Prostate gland (tissue), 2 donors: ENCODE results near the gene EHBP1. TPM values are rescaled to one million over a fixed set of nuclear protein-coding genes. Genes with fewer than 3 reads are reported as not detected.

Experiments
- DNase-seq: peaks from one replicate; pipeline ENCODE4 v3.0.0-alpha.2; 2019; ENCODE audit warnings: low spot score
- H3K27ac ChIP-seq, 2 donors: fragments of 200-600 bp; sonication (generic); 2 replicates each; pipeline ENCODE4 v1.5.1; 2017 to 2019
- H3K27me3 ChIP-seq: fragments of 200-600 bp; sonication (generic); replicated peaks from 2 replicates; pipeline ENCODE4 v1.5.1; 2019; ENCODE audit not compliant: insufficient read depth
- H3K36me3 ChIP-seq, 2 donors: fragments of 200-600 bp; sonication (generic); 1 replicate in 1 of 2; 2 replicates in 1 of 2; pipeline versions ENCODE4 v1.5.1 to v1.8.1; 2017 to 2019
- H3K4me1 ChIP-seq: fragments of 200-600 bp; sonication (generic); replicated peaks from 2 replicates; pipeline ENCODE4 v1.5.1; 2019
- H3K4me3 ChIP-seq, 2 donors: fragments of 200-600 bp; sonication (generic); 2 replicates each; pipeline ENCODE4 v1.5.1; 2017 to 2019
- H3K9me3 ChIP-seq: fragments of 200-600 bp; sonication (generic); 2 replicates; pipeline ENCODE4 v1.5.1; 2017
- POLR2A ChIP-seq: fragments of 450-650 bp; IDR thresholded peaks from one replicate; pipeline ENCODE4 v1.6.1; 2016; ENCODE audit warnings: antibody characterized with exemption, mild to moderate bottlenecking
- POLR2AphosphoS5 ChIP-seq: sonication (generic); formaldehyde crosslinking; IDR thresholded peaks from one replicate; pipeline ENCODE4 v1.6.1; 2017; ENCODE audit warnings: antibody characterized with exemption
- WGBS: methylation state at CpG from one replicate; pipeline ENCODE4 v1.1.5; 2018; 5-methylcytosine and 5-hydroxymethylcytosine counted together
- intact Hi-C: fragments of 100-400 bp; cut with DNase I; formaldehyde crosslinking; loops from one replicate; pipeline ENCODE4 v1.14.2; 2022
- total RNA-seq, 2 donors: library from RNA; depleted of rRNA; stranded (reverse); fragments of >200 nt; gene quantifications; one replicate each; pipeline ENCODE4 v1.1.0, GENCODE V29; 2016
- TF ChIP-seq, protein P1 (sequence below), 4 experiments: fragments of 200-600 bp in 2 of 4; fragments of 450-650 bp in 2 of 4; sonication (generic) in 2 of 4; IDR thresholded peaks; 1 replicate in 3 of 4; 2 replicates in 1 of 4; pipeline ENCODE4 v1.5.1; 2016 to 2019; ENCODE audit warnings: antibody characterized with exemption in 4 of 4, mild to moderate bottlenecking in 2 of 4, moderate library complexity in 2 of 4

The EHBP1 gene
- total RNA-seq, 2 donors from 2014 or later, result 26.5 to 30.3 TPM

DNA sequence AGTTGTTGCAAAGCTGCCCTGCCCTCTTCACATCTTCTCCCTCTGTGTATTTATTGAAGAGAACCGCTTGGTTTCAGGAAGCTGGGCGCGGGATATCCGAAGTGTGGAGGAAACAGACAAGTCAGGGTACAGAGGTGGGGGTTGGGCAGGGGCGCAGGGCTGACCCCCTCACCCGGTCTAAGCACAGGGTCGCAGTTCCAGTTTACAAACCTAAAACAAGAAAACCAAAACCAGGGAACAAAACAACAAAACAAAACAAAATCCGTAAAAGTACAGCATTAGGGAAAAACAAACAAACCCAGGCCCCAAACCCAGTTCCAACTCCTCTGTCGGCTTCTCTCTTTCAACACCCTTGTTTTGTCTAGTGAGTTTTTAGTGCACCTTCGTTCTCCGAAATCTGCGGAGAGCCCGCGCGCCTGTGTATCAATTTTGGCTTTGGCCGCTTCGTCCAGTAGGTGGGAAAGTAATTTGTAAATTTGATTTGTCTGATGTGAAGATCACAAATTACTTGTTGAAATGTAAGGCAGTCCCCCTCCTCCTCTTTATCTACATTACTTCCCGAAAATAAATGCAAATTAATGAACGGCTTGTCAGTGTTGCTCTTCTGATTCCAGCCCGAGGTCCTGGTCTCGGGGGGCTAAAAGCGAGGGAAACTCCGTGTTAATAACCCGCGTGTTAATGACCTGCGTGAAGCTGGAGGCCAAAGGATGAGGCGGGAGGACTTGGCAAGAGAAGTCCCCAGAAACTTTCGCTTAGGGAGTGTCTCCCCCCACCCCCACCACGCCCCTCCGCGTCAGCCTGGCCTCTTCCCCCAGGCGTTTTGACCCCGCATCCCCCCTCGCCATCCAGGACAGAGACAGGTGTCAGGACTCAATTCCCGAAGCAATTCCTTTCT is 352.0 kb downstream of the EHBP1 start:
- Histone ChIP-seq H3K27ac (no peak overlapping the region), H3K4me3 (no peak overlapping the region), H3K4me1 (no peaks in the 10 kb centered on the region), H3K9me3 (no peaks in the 10 kb centered on the region), H3K36me3 (no peaks in the 10 kb centered on the region), H3K27me3 (peaks cover 48% of the 10 kb centered on the region)
- WGBS, result 16% methylated on average over 35 of the region's 35 CpGs
- intact Hi-C loops, result no loop called here
- no peak for DNase-seq
- TF ChIP-seq POLR2AphosphoS5 (no peak), POLR2A (no peak)
- TF ChIP-seq, protein P1, sequence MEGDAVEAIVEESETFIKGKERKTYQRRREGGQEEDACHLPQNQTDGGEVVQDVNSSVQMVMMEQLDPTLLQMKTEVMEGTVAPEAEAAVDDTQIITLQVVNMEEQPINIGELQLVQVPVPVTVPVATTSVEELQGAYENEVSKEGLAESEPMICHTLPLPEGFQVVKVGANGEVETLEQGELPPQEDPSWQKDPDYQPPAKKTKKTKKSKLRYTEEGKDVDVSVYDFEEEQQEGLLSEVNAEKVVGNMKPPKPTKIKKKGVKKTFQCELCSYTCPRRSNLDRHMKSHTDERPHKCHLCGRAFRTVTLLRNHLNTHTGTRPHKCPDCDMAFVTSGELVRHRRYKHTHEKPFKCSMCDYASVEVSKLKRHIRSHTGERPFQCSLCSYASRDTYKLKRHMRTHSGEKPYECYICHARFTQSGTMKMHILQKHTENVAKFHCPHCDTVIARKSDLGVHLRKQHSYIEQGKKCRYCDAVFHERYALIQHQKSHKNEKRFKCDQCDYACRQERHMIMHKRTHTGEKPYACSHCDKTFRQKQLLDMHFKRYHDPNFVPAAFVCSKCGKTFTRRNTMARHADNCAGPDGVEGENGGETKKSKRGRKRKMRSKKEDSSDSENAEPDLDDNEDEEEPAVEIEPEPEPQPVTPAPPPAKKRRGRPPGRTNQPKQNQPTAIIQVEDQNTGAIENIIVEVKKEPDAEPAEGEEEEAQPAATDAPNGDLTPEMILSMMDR (IDR thresholded peaks at IDR 0.05), result no peak

DNA sequence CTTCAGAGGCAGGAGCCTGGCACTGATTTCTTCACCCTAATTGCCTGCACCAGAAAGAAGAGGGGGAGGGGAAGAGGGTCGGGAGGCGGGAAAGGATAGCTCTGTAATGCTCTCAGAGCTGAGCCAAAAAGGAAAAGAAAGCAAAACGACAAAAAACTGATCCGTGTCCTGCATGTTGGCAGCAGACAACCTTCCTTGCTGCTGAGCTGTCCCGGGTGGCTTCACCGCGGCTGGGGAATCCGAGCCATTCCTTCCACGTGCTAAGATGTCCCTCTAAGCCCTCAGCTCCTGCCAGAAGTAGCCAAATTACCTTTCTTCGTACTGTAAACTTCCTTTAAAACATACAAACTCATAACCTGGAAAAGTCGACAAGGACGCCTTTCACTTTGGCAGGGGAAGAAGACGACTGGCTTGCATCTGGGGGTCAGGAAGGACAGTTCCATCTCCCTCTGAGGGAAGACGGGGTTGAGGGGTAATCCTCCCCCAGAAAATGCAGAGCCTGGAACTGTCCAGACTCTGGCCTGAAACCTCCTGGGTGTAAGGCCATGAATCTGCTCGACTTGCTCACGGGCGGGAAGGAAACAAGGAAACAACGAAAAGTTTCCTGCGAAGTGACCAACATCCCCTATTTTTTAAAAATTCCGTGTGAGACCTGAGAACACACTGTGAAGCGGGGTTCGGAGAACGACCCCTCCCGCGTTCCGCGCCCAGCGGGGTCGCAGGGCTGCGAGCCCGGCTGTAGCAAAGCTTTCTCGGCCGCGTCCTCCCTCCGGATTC is 352.8 kb downstream of the EHBP1 start:
- Histone ChIP-seq H3K36me3 (no peaks in the 10 kb centered on the region), H3K4me3 (no peak overlapping the region), H3K4me1 (no peaks in the 10 kb centered on the region), H3K27me3 (peaks cover 51% of the 10 kb centered on the region), H3K27ac (no peak overlapping the region), H3K9me3 (no peaks in the 10 kb centered on the region)
- intact Hi-C loops, result no loop called here
- whole genome bisulfite sequencing, result 7% methylated on average over 35 of the region's 35 CpGs
- TF ChIP-seq POLR2AphosphoS5 (no peak), POLR2A (no peak)
- TF ChIP-seq, protein P1 (IDR thresholded peaks at IDR 0.05), result no peak
- DNase-seq, result no peak

DNA sequence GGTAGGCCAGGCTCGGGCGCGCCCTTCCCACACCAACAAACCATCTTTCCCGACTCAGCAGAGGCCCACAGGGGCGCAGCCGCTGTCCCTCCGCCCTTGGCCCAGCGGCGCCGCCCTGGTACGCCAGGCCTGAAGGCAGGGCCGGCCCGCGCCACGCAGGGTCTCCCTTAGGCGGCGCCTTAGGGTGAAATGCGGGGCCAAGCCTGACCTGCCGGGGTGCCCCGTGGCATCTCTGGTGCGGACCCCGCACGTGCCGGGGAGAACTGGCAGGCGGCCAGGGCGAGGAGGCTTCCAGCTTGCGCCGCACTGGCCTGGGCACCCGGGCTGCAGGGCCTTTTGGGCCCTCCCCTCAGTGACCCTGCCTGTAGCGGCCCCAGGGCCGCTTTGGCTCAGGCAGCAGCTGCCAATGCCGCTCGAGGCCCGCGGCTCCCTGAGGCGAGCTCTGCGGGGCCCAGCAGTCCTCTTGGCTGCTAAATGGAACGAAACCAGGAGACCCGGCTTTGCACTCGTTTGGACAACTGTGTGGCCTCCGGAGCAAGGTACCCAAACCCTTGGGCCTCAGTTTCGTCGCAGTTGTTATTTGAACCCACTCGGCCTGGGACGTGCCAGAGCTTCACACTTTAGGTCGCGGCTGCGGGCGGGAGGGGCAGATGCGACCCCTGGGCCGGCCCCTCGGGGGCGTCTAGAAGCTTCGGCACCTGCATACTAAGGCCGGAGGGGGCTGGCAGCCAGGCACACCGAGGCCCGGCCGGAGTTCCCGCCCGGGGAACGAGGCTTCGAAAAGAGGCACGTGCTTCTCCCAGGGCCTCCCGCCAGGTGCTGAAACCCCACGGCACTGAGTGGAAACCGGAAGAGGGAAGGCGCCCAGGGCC is 353.6 kb downstream of the EHBP1 start:
- intact Hi-C loops, result no loop called here
- Histone ChIP-seq H3K9me3 (no peaks in the 10 kb centered on the region), H3K4me3 (no peak overlapping the region), H3K27ac (no peak overlapping the region), H3K27me3 (peaks cover 51% of the 10 kb centered on the region), H3K4me1 (no peaks in the 10 kb centered on the region), H3K36me3 (no peaks in the 10 kb centered on the region)
- TF ChIP-seq, protein P1 (IDR thresholded peaks at IDR 0.05), result no peak
- TF ChIP-seq POLR2AphosphoS5 (no peak), POLR2A (no peak)
- DNase-seq, result no peak
- WGBS, result 5% methylated on average over 50 of the region's 67 CpGs

DNA sequence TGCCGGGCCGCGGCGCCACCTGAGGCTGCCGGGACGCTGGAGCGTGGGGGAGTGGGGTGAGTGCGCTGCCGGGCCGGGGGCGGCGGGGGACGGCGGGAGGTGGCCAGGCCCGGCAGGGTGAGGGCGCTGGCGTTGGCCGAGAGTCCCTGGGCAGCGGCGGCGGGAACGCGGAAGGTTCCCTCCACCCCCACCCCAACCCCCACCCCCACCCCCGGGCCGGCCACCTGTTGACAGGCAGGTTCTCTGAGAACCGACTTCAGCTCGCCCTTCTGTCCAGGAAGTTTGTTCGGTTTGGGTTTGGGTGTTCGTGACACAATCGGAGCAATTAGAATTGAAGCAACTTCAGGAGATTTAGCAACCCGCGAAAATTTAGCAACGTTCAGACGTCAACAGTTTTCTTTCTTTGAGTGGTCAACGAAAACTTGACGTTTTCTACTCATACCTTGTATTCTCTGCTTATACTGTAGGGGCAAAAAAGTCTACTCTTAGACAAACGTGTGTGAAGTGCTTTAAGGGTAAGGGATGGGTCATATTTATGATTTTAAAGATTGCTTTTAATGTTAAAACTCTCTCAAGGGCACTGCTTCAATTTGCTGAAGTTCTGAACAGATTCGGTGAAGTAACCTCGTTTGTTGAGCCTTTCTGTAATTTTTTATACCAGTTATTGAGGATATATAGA is 354.4 kb downstream of the EHBP1 start:
- no peaks in the 10 kb centered on the region for H3K9me3 ChIP-seq
- H3K4me3 ChIP-seq, result no peak overlapping the region
- TF ChIP-seq POLR2A, result no peak
- TF ChIP-seq, protein P1 (IDR thresholded peaks at IDR 0.05), result no peak
- H3K27me3 ChIP-seq, result peaks cover 44% of the 10 kb centered on the region
- H3K27ac ChIP-seq, result no peak overlapping the region
- no peaks in the 10 kb centered on the region for H3K36me3 ChIP-seq
- intact Hi-C loops, result no loop called here
- DNase-seq, result no peak
- H3K4me1 ChIP-seq, result no peaks in the 10 kb centered on the region
- 4% methylated on average over 36 of the region's 39 CpGs for WGBS
